Inflammatory macrophage (primary cell): ENCODE measurements around the gene ZNF571.
A peak's percentile ranks its signal among the peaks of the same experiment; 100 is the strongest.

ENCODE experiments used
- DNase-seq, 2 donors: peaks; one replicate each; pipeline ENCODE4 v3.0.0-alpha.2; 2020 to 2022
- total RNA-seq, 18 experiments: gene quantifications; one replicate each; lab custom pipeline; 2026; ENCODE audit warnings: mixed read lengths in 6 of 18, inconsistent platforms in 2 of 18; lab: John Stamatoyannopoulos, UW

Gene ZNF571
- 0 to 3.1 (median 1.5) reads per million in 18 experiments for total RNA-seq

DNA sequence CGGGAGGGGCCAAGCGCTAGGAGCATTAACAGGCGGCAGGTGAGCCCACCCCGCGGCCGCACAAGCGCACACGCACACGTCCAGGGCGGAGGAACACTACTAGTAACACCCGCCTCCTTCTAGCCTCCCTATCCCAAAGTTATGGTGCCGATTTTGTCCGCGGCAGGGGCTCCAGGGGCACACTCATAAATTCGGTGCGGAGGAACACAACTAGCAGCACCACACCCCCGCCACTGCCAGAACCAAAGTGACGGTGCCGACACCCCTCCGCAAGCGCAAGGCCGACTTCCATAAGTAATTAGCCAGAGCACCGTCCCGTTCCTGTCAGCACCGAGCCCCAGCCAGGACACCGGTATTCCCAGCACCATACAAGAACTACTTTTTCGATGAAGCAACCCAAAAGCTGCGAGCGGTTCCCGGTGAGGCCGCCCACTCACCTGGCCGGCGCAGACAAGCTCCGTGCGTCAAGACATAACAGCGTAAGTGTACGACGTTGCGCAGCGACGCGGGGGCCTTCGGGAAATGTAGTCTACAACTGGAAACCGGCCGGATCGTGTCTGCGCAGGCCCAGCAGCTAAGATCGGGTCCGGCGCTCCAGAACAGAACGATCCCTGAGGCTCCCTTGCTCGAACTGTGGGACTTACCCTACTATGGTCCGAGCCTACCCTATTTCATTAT is at the start of gene ZNF571, which contains the start of gene ZNF540:
TSS of gene ZNF571 (minus strand) at position 489 of the 678 bp plus-strand sequence. CDS start 8,116 bp downstream, outside the sequence.
TSS of gene ZNF540 (plus strand) at position 573 of the 678 bp plus-strand sequence. CDS start 3,572 bp downstream, outside the sequence.
- peak; percentile 93 to 97 for DNase-seq

DNA sequence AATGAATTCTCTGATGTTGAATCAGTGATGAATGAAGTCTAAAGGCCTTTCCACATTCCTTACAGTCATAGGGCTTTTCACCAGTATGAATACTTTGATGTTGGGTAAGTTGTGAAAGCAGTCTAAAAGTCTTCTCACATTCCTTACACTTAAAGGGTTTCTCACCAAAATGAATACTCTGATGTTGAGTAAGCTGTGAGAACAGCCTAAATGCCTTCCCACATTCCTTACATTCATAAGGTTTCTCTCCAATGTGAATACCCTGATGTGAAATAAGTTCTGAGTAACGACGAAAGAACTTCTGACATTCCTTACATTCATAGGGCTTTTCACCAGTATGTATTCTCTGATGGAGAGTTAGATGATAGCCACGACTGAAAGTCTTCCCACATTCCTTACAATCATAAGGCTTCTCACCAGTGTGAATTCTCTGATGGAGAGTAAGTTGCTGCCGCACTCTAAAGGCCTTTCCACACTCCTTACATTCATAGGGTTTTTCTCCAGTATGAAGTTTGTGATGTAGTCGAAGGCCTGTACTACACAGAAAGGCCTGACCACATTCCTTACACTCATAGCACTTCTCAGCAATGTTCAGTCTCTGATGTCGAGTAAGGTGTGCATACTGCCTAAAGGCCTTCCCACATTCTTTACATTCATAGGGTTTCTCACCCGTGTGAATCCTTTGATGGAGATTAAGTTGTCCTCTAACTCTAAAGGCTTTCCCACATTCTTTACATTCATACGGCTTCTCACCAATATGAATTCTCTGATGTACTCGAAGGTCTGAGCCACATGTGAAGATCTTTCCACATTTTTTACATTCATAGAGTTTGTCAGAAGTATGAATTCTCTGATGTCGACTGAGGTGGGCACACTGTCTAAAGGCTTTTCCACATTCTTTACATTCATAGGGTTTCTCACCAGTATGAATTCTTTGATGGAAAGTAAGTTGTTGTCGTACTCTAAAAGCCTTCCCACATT is 40.8 kb upstream of the ZNF571 start:
- no peak for DNase-seq

DNA sequence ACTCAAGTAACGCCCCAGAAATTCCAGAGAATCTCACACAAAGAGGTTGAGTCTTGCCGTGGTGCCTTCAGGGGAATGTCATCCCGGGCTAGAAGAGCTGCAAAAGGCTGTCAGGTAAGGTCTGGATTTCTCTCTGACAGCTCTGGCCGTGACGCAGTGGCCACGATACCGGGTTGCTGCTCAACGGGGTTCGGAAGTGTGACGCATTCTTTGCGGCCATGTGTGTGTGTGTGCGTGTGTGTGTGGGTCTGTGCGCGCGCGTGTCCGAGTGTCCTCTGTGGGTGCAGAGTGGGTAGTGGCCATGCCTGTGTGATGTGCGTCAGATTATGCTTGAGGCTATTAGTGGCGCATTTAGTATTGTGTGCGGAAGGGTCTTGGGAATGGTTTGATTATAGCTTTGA is 390 bp upstream of the ZNF571 start:
- DNase-seq = peak; percentile 36 to 71

DNA sequence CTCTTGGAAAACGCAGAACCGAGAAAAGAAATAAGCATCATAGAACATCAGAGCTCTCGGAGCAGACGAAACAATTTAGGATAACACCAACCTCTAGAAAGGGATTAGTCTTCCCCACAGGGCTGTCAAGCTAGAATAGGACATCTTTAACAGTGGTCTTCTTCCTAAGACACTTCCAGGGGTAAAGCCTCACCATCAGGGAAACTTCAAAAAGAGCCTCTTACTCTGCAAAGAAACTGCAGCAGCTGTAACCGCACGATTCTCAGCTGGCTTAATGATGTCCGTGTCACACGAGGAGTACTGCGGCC is 642 bp downstream of the ZNF571 start:
- no peak for DNase-seq

DNA sequence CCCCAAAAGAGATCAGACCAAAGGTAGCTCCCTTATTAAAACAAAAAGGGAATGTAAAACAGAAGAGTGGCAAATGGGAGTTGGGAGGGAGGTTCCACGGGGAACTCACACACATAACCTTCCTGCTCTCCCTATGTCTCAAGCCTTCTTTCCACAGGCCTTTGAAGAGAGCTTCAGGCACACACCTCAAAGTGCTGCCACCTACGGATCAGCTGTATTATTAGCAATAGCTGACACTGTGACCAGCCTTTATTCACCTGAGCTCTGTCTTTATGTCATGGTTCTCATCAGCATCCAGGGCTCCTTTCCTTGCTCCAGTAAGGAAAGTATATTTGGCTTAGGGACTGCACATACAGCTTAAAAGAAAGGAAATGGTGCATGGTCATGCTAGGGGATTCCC is 11.3 kb downstream of the ZNF571 start:
- no peak for DNase-seq

DNA sequence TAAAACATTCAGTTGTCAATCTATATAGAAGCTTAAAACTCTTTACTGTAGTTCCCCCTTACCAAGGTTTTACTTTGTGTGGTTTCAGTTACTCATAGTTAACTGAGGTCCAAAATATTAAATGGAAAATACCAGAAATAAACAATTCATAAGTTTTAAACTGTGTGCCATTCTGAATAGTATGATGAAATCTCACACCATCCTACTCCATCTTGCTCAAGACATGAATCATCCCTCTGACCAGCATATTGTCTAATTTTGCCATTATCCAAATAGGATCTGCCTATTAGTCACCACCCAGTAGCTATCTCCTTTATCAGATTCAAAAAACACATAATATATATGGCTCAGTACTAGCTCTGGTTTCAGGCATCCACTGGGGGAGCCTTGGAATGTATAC is 22.4 kb downstream of the ZNF571 start:
- peak; percentile 30 to 37 for DNase-seq

DNA sequence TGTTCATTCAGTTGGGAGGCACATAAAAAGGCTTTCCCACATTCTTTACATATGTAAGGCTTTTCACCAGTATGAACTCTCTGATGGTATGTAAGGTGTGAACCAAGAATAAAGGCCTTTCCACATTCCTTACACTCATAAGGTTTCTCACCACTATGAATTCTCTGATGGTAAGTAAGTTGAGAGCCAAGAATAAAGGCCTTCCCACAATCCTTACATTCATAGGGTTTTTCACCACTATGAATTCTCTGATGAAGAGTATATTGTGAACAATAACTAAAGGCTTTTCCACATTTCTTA is 29.3 kb downstream of the ZNF571 start:
- no peak for DNase-seq

DNA sequence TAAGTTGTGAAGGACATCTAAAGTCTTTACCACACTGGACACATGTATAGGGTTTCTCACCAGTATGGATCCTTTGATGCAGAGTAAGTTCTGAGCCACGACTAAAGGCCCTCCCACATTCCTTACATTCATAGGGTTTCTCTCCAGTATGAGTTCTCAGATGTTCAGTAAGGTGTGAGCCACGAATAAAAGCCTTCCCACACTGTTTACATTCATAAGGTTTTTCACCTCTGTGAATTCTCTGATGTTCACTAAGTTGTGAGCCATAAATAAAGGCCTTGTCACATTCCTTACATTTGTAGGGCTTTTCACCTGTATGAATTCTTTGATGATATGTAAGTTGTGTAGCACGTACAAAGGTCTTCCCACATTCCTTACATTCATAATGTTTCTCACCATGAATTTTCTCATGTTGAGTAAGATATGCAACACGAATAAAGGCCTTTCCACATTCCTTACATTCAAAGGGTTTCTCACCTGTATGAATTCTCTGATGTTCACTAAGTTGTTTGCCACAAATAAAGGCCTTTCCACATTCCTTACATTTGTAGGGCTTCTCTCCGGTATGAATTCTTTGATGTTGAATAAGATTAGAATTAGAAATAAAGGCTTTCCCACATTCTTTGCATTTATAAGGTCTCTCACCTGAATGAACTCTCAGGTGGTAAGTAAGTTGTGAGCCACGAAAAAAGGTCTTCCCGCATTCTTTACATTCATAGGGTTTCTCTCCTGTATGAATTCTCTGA is 29.8 kb downstream of the ZNF571 start:
- no peak for DNase-seq

DNA sequence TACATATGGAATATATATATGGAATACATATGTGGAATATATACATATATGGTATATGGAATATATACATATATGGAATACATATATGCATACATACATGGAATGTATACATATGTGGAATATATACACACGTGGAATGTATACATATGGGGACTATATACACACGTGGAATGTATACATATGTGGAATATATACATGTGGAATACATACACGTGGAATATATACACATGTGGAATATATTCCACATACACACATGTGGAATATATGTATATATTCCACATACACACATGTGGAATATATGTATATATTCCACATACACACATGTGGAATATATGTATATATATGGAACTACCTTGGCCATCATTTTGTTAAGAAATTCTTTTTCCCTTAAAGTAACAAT is 31.1 kb downstream of the ZNF571 start:
- no peak for DNase-seq

DNA sequence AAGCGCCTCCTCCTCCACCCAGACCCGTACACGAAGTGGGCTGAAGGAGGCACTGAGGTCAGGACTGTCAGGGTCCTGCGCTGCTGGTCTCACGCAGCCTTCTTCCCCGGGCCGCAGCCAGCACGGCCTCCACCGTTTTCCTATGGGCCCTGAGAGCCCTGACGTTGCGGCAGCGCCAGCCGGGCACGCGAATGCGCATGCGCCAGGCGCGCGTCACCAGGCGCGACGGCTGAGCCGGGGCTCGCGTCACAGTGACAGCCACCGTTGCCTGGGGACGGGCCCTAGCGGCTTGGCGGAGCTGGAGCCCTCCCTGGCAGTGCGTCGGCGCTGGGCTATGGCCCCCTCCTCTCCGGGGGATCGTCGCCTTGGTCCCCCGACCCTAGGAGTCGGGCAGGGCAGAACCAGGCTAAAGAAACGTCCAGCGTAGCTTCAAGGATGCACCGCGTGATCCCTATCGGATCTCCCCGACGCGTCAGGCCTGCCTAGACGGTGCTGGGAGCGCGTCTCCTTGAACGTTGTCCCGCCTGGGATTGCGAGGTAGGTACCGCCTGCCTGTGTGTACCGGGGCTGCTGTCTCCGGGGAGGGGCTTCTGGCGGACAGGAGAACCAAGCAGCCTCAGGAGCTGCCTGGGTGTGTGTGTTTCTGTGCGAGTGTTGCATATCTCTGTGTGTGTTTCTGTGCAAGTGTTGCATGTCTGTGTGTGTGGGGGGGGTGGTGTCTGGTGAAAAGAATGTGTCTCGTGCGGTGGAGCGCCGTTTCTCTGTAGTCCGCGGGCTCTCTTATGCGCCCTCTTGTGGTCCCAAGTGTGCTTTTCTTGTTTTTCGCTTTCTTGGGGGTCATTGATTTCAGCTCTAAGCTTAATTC is 43.2 kb downstream of the ZNF571 start:
- peak; percentile 70 to 80 for DNase-seq

DNA sequence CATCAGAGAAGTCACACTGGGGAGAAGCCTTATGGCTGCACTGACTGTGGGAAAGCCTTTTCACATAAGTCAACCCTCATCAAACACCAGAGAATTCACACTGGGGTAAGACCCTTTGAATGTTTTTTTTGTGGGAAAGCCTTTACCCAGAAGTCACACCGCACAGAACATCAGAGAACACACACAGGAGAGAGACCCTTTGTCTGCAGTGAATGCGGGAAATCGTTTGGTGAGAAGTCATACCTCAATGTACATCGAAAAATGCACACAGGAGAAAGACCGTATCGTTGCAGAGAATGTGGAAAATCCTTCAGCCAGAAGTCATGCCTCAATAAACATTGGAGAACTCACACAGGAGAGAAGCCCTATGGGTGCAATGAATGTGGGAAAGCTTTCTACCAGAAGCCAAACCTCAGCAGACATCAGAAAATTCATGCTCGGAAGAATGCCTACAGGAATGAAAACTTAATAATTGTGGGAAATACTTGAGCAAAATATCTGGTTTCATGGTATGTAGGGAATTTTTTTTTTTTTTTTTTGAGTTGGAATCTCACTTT is 57.1 kb downstream of the ZNF571 start:
- DNase-seq = no peak

DNA sequence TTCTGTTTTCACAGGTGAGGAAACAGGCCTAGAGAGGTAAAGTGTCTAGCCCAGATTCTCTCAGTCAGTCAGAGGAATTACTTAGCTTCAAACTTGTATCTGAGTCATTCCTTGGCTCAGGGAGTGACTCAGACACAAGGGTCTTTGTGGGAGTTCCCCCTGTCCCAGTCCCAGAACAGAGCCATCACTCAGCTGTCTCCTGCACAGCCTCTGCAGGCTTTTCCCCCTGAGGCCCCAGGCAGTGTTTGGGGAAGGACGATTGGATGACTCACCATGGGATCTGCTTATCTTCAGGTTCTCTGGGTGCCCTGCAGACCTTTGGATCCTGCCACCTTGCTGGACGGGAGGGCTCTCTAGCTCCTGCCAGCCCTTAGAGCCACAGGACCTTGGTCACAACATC is 74.7 kb downstream of the ZNF571 start:
- no peak for DNase-seq
